Cardiac ventricle fibroblast (primary cell): ENCODE data around the gene HSD17B4. TPM values are rescaled to one million over a fixed set of nuclear protein-coding genes. Genes with fewer than 3 reads are reported as not detected.

Experiments used
- total RNA-seq: library from RNA; depleted of rRNA; stranded (reverse); fragments of >200 nt; gene quantifications from 2 replicates; pipeline ENCODE4 v1.2.3, GENCODE V29; 2015

The HSD17B4 gene
- 149 and 195 TPM in 2 replicates for total RNA-seq

GRCh38 chr5:119452373-119453039, at the start of gene HSD17B4:
TSS of gene HSD17B4 (plus strand) at chr5:119452497. CDS start at chr5:119452576, 79 bp downstream.

Other genes starting within 250 kb of the HSD17B4 start
- gene TNFAIP8, start 96.5 kb upstream of the HSD17B4 start, total RNA-seq: 10.5 and 13.8 TPM in 2 replicates
- gene FAM170A, start 177.1 kb downstream of the HSD17B4 start, total RNA-seq: not detected in 2 replicates